Mucosa of gallbladder (tissue), 1 donor: ENCODE results near the gene OTX2. TPM values are rescaled to one million over a fixed set of nuclear protein-coding genes. Genes with fewer than 3 reads are reported as not detected.

Experiments used
- DNase-seq: peaks from one replicate; pipeline ENCODE4 v3.0.0-alpha.2; 2020; ENCODE audit warnings: low spot score
- total RNA-seq: library from RNA; stranded (reverse); gene quantifications from one replicate; pipeline ENCODE4 v1.2.1, GENCODE V29; 2021
- donor health status: DM: no; HTN: no; CAD: no.

The OTX2 gene
- not detected for total RNA-seq

DNA sequence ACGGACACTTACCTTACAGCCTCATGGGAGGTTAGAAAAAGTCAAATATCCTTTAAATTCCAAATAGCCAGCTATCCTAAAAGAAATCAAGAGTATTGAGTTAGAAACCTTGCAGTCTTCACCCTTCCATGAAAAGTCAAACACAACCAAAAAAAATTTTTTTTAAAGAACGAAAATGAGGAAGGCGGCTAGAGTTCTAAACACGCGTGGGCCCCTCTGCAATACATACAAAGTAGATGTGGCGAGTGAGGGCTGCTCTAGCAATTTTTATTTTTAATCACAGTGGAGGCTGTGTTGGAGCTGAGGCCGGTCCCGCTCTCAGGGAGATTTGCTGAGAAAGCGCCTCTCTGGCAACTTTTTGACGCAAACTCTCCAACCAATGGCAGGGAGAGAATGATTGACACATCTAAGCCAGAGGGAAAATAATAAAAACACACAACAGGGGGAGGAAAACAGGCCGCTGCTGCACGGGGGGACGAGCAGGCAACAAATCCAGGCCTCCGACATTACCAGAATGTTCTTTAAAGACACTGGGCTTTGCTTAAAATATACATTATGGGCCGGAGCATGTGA, at the start of gene OTX2:
Gene OTX2, minus strand, starts transcription at position 333 of the 573 bp plus-strand sequence. CDS start 5,023 bp downstream, outside the sequence.
- DNase-seq = no peak

DNA sequence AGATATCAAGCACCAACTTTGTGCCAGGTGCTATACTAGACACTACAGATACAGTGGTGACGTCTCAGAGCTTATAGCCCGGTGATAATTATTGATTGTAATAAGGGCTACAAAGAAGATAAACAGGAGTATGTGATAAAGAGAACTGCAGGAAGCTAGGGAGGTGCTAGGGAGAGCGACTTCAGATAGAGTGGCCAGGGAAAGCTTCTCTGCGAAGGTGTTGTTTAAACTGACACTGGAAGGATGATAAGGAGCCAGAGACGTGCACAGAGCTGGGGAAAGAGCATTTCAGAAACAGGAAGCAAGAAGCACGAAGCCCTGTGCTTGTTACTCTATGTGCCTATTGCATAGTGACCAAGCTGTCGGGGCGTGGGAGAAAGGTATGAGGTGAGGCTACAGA, 48.1 kb upstream of the OTX2 start:
- DNase-seq = no peak

DNA sequence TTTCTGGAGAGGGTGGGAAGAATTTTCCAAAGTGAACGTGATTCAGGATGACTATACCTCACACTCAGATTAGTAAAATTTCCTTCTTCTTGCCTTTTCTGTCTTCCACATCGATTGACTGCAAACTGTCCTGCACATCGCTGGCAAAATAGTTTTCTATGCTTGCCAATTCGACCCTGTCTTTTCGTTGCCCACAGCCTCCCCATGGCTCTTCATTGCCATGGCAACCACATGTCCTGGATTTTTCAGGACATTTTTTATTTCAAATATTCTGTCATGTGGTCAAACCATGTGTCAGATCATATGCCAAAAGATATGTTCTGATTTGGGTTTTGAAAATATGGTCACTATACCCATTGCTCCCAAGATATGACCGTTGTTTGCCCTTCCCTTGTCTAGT, 46.9 kb upstream of the OTX2 start:
- no peak for DNase-seq

DNA sequence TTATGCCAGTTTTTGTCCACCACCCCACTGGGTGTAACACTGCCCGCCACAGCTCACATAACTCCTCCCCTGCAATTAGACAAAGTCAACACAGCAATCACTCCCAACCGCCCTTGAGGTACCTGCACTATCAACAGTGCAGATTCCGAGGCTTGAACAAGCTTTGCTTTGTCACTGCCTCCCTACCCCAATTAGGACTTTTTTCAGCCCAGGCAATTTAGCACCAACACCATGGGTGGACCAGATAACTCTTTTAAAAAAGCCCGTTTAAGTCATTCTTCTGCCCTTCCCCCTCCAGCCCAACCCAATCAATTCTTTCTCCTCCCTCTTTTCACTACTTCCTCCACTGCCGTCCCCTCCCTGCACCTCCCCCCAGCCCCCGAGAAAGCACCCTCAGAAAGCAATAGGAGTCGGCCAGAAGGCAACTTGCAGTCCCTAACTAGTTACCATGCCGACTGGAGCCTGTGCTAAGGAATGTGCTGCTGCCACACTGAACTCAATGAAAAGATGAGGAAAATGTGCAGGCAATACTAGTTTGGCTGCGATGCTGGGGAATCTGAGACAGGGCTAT, 45.7 kb upstream of the OTX2 start:
- DNase-seq = no peak

DNA sequence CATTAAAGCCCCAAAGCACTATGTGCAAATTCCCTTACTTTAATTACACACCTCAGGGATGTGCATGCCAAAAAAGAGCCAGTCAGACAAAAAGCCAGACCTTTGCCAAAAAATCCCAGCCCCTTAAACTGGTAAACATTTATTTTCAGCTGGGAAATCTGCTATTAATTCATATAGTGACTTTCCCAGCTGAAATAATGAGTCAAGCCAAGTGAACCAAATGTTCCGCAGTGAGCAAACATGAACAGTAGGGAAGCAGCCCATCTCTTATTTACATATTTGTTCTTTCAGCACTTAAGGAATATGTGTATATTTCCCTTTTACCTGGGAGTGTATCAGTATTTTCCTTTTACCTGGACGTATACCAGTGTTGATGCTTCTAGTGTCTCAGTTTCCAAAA, 44.0 kb upstream of the OTX2 start:
- no peak for DNase-seq

DNA sequence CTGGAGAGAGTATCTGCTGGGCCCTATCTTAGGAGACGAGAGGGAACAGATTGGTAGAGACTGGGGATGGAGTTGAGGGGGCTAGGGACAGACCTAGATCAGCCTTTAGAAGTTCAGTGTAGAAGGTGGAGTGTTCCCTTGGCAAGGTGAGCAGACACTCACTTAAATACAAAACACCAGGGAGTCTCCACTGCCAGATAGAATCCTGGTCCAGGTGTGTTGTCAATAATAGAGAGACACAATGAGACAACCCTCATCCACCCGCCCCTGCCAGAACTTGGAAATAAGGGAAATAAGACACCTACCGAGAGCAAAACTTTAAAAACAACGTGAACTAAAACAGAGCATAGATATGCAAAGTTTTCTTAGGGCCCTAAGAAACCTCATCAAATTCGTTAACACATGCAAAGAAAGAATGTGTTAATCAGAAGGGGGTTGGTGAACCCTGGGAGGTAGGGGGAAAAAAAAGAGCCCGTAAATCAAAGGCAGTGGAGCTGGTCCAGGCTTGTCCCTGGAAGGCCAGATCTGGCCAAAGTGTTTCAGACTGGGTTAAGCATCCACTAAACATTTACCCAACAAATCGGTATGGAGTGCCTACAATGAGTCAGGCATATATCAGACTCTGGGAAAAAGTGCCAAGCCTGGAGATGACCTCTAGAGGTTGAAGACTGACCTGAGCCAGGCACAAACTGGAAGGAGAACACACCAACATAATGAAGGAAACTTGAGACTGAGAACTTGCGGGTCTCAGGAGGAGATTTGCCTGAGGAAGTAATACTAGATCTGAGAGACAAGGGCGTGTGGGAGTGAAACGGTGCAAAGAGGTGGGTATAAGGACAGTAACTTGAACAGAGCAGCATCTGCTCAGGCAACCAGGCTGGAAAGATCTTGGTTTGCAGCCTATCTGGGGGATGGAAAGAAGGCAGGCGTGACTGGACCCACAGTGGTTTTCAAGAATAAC, 37.0 kb upstream of the OTX2 start:
- no peak for DNase-seq

DNA sequence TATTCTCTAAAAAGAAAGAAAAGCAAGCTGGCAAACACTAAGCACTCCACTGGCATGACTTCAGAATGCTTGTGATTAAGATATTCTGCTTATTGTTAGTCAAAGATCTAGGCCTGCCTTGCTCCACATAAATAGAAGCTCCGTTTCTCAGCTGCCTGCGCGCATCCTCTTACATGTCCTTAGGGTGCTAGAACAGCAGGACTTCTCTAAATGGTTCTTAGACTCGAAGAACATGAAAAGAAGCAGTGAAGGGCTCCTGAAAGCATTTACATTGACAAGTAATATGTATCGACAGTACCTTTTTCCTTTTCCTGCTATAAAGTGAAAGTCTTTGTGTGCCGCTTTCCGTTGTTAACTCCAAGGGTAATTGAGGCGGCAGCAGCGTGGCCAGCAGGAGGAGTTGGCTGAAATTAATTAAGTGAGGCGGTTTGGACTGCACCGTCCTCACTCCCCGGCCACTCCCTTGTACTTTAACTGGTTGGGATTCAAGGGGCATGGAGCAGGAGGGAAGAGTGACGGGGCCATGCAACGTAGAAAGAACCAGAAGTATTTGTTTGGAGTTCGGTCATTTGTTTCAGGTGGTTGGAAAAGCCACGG, 34.2 kb upstream of the OTX2 start:
- DNase-seq = no peak

DNA sequence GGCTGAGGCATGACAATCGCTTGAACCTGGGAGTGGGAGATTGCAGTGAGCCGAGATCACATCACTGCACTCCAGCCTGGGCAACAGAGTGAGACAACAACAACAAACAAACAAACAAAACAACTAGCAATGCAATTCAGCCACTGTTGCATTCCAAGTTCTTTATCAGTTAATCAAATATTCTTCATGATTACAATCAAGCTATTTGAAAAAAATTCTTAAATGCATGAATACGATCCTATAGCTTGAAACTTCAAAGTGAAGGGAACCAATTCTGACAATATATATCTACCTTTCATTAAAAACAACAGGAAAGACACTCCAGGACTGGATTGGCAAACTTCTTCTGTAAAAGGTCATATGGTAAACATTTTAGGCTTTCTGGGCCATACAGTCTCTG, 31.3 kb upstream of the OTX2 start:
- DNase-seq = no peak

DNA sequence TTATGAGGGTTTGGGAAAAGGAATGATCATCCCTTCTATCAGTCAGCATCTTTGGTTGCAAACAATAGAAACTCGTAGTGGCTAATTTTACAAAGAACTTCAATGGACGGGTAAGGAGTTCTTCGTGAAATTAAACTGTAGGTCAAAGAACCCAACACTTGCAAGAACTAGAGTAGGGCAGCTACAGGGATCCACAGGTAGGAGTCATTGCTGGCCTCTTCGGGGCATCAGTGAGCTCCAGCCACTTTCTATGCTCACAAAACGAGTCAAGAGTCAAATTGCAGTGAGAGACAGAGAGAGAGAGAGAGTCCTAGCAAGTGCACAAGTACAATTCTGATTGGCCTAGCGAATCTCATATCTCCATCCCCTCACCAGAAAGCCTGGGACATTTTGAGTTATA, 29.9 kb upstream of the OTX2 start:
- no peak for DNase-seq

DNA sequence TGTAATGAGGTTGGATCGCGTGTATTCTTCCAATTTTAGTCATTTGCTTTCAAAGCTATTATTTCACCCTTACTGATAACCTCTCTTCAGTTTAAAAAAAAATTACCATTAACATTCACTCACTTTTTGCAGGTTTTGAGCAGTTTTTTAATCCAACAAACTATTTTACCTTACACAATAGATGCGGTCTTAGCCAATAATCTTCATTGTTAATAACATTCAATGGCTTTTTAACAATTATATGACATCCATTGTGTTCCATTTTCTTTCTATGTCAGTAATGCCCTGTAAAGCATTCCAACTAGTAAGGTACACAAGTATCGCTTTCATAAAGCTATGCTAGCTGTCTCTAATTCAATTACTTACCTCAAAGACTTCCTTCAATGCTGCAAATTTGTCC, 18.9 kb upstream of the OTX2 start:
- DNase-seq = no peak

DNA sequence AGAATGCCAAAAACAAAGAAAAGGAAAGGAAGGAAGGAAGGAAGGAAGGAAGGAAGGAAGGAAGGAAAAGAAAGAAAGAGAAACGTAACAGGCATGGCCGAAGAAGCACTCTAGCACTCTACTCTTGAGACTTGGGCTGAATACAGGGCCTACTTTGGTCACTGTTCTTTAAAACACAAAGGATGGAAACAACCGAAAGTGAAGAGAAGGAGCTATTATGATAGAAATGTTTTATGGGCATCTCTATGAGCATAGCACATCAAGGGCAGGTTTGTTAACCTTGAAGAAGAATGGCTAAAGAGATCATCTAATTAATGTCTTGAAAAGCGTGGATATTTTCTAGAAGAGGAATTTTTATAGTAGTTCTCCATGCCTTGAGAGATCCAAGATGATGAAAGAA, 15.9 kb upstream of the OTX2 start:
- DNase-seq = no peak

DNA sequence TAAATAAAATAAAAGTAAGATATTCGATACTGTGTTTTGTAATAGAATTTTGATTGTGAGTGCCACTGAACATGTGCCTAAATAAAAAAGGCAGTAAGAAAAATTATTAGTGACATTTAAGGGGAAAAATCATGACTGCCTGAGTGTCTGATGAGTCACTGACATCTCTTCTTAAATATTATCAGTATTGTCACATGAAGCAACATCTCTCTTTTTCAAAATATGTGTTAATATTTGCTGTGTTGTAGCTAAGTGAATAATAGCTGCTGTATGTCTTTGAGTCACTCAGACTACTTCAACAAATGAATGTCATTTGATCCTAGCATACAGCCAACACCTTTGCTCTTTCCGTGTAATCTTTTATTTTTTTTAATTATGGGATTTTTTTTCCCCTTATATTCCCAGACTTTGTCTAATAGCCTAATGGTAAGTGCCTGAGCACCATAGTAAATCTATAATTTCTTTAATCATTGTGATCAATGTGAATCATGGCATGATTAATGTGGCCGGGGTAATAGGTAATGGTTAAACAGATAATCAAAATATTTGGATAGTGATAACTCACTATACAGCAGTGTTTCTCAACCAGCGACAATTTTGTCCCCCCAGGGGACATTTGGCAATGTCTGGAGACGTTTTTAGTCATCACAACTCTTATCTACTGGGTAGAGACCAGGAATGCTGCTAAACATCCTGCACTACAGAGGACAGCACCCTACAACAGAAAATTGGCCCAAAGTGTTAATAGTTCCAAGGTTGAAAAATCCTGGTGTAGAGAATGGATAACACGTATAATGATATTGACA, 11.7 kb upstream of the OTX2 start:
- DNase-seq = no peak

DNA sequence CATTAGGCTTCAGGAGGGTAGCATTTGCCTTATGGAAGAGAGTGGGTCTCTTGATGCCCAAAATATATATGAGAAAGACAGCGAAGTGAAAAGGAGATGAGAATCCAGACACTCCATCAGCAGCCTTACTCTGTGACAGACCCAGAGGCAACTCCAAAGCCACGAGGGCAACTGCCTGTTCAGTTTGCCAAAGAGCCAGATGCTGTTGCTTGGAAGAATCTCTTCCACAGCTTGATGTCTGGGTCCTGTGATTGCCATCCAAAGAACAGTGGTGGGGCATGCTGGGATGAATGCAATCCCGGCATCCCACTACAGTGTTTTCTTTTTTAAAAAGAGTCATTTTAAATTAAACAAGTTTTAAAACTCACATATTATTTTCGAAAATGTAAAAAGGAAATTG, 10.9 kb upstream of the OTX2 start:
- no peak for DNase-seq

DNA sequence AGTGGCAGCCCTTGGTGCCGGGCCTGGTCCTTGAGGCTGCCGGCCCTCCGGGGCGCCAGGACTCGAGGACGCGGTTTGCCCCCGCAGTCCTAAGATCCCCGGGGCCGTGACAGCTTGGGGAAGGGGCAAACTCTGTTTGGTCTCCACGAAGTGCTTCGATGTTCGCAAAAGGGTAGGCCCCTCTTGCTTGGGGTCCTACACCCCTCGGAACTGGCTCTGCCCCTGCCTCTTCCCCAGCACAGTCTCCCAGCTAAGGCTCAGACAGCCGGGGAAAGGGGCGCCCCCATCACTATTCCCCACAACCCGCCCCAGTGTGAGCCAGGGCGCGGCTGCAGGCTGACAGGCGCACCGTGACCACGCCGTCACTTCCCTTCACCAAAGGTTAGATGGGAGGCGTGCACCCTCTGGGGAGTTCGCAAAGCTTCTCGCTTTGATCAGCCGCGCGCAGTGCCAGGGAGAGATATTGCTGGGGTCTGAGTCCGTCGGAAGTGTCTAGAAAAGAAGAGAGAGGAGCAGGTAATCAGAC, 7.2 kb upstream of the OTX2 start:
- DNase-seq = no peak

DNA sequence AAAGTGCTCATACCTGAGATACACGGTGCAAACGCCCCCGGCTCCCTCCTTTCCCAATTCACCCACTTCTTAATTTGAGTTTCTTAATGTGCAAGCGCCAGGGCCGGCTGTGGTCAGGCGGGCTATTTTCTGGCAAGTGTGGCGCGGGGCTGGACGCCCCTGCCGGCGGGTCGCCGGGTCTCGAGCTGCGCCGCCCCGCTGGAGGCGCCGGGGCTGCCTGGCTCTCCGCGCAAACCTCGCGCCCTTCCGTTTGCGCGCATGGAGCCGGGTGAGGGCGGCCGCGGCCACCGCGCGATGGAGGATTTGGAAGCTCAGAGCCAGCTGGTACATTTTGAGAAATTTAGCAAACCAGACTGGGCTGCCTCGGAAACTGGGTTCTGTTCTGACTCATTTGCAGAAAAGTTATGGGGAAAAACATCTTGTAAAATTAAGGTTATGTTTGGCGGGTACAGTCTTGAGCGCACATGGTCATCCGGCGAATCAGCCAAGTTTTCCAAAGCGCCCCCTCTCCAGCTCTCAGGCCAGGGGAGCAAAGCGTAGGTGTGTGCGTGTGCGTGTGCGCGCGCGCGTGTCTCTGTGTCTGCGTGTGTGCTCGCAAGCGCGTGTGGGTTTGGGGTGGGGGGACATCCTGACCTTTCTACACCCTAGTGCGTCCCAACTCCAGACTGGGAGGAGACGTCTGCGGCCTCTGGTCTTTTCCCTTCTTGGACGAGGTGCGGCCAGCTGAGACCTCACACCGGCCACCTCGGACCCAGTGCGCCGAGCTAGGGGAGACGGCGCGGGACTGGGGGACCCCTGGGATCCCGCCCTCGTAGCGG, 6.5 kb upstream of the OTX2 start:
- DNase-seq = no peak

DNA sequence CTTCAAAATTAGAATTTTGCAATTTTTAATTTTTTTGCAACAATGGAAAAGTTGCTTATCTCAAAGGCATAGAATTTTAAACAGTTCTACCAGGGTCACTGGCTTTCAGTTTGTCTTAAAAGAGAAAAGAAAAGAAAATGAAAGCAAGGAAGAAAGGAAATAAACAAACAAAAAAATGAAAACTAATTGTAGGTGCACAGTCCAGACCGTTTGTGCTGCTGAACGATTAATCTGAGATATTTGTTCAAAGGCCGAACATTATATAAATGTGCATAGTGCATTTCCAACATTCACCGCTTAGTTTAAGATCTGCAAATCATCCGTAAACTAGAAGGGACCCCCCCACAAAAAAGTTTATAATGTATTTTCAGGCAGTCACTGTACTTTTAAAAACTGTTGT, 5.5 kb upstream of the OTX2 start:
- DNase-seq = no peak

DNA sequence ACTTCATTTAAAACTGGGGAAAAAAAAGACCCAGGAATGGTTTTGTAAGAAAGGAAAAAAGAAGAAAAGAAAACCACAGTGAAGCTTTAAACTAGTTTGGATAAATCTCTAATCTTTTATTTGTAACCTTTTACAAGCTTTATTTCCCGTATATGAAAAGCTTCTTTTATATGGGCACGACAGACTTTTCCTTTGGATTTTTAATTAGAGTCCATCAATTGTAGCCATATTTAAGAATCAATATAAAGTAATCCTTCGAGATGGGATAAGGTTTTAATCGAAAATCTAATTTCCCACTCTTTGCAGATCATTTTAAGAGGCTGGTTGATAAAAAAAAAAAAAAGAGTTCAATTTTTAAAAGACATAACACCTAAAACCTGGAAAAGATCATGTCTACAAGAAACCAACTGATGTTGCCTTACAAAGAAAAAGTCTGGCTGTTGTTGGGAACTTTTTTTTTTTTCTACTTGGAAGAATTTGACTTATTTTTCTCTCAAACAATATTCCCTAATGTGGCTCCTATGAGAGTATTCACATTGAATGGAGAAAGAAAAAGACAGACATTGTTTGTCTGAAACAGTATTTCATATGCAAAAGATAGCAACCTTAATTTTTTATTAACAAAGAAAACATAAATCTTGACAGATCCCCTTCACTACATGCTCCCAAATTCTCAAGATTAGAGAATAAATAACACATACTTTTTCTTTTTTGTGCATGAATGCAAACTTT, 4.9 kb upstream of the OTX2 start:
- DNase-seq = no peak

DNA sequence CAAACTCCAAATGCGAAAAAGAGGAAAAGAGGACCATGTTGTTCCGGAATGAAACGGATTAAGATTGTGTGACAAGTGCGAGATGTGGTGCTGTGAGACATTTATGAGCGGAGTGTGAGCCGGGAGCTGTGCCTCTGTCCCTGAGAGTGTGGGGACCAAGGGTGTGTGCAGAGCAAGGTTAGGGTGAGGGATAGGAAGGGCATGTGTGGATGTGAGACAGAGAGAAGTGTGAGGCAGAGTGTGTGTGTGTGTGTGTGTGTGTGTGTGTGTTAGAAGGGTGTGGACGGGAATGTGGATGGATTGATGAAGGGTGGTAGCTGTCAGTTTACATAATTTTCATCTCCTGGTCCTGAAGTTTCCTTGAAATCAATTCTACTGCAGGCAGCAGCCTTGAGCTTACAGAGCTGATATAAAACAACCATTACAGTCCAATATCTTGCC, 4.3 kb upstream of the OTX2 start:
- DNase-seq = no peak

DNA sequence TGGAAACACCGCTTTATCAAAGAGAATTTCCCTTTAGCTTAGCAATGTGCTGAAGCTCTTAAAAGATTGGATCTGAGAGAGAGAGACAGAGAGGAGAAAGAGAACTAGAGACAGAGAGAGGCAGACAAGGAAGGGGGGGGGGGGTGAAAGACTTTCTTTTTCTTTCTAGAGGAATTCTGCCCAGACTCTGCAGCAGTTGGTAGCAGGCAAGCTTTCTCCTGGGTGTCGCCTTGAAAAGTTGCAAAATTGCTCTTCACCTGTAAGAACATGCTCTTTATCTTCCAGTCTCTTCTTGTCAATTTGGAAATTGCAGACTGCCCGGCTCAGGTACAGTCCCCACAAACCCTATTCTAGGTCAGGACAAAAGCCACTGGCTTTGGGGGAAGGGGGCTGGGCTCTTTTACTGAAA, 2.9 kb upstream of the OTX2 start:
- DNase-seq = no peak
